Glutamatergic neuron (in vitro differentiated cells): Measurements from ENCODE around the gene WDR27. TPM values are rescaled to one million over a fixed set of nuclear protein-coding genes. Genes with fewer than 3 reads are reported as not detected.

Source experiments
- DNase-seq: peaks from one replicate; pipeline ENCODE4 v3.0.0; 2022
- H3K27ac Mint-ChIP-seq: one replicate; pipeline ENCODE4 v1.8.0; 2020; ENCODE audit warnings: mild to moderate bottlenecking, mixed read lengths, inconsistent platforms; ENCODE audit not compliant: unreplicated experiment
- H3K27me3 Mint-ChIP-seq: one replicate; pipeline ENCODE4 v1.8.0; 2020; ENCODE audit warnings: mild to moderate bottlenecking, moderate library complexity, mixed read lengths, inconsistent platforms; ENCODE audit not compliant: unreplicated experiment
- H3K36me3 Mint-ChIP-seq: one replicate; pipeline ENCODE4 v1.8.0; 2020; ENCODE audit warnings: mild to moderate bottlenecking, mixed read lengths, inconsistent platforms; ENCODE audit not compliant: unreplicated experiment
- H3K4me1 Mint-ChIP-seq: one replicate; pipeline ENCODE4 v1.8.0; 2020; ENCODE audit warnings: mild to moderate bottlenecking, low read depth, mixed read lengths, inconsistent platforms; ENCODE audit not compliant: unreplicated experiment
- H3K4me3 Mint-ChIP-seq: one replicate; pipeline ENCODE4 v1.8.0; 2020; ENCODE audit warnings: mild to moderate bottlenecking, mixed read lengths, inconsistent platforms; ENCODE audit not compliant: unreplicated experiment
- H3K9me3 Mint-ChIP-seq: one replicate; pipeline ENCODE4 v1.8.0; 2020; ENCODE audit warnings: mild to moderate bottlenecking, moderate library complexity, mixed read lengths, inconsistent platforms; ENCODE audit not compliant: unreplicated experiment
- total RNA-seq: library from RNA; stranded (reverse); fragmentation: NEBNext Ultra II Directional; extraction: Animal tissue kit (Norgen Biotek cat#: 25700); gene quantifications from one replicate; pipeline ENCODE4 v1.2.1, GENCODE V29; 2021; ENCODE audit not compliant: unreplicated experiment
- TF ChIP-seq, protein P1 (sequence below): fragments of 200-600 bp; sonication (generic); IDR thresholded peaks from one replicate; pipeline ENCODE4 v1.5.0; 2021; ENCODE audit not compliant: partially characterized antibody, unreplicated experiment

WDR27 gene
- total RNA-seq, 1 donor from 2014 or later: 64.8 TPM

- DNase-seq: no peak
- Mint-ChIP-seq H3K27ac (no peak overlapping the region), H3K4me3 (no peak overlapping the region), H3K36me3 (no peaks in the 10 kb centered on the region), H3K27me3 (no peaks in the 10 kb centered on the region), H3K4me1 (no peaks in the 10 kb centered on the region), H3K9me3 (peaks cover 1% of the 10 kb centered on the region)
- TF ChIP-seq, protein P1, sequence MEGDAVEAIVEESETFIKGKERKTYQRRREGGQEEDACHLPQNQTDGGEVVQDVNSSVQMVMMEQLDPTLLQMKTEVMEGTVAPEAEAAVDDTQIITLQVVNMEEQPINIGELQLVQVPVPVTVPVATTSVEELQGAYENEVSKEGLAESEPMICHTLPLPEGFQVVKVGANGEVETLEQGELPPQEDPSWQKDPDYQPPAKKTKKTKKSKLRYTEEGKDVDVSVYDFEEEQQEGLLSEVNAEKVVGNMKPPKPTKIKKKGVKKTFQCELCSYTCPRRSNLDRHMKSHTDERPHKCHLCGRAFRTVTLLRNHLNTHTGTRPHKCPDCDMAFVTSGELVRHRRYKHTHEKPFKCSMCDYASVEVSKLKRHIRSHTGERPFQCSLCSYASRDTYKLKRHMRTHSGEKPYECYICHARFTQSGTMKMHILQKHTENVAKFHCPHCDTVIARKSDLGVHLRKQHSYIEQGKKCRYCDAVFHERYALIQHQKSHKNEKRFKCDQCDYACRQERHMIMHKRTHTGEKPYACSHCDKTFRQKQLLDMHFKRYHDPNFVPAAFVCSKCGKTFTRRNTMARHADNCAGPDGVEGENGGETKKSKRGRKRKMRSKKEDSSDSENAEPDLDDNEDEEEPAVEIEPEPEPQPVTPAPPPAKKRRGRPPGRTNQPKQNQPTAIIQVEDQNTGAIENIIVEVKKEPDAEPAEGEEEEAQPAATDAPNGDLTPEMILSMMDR: no peak
Measured at GRCh38 chr6:169456840-169457239, 245.0 kb downstream of the WDR27 start.

- no peak for DNase-seq
- Mint-ChIP-seq H3K4me3 (no peak overlapping the region), H3K36me3 (no peaks in the 10 kb centered on the region), H3K27ac (no peak overlapping the region), H3K27me3 (no peaks in the 10 kb centered on the region), H3K9me3 (no peaks in the 10 kb centered on the region), H3K4me1 (peaks cover 3% of the 10 kb centered on the region)
- TF ChIP-seq, protein P1: no peak
Measured at GRCh38 chr6:169455470-169455869, 246.4 kb downstream of the WDR27 start.

DNA sequence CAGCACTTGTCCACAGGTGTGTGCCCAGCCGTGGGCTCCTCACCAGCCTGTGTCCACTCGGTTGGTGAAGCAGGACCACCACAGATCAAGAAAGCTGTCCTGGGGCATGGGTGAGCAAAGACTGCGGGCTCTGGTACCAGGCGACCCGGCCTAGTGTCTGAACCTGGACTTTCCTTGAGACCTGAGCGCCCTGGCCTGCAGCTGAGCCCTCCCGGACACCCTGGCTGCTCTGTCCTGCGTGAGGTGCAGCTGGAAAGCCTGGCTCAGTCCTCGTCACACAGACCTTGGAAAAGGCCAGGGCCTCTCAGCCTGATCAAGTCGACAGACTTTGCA is 247.0 kb downstream of the WDR27 start:
- no peaks in the 10 kb centered on the region for H3K36me3 Mint-ChIP-seq
- TF ChIP-seq, protein P1: no peak
- no peak for DNase-seq
- H3K27me3 Mint-ChIP-seq: no peaks in the 10 kb centered on the region
- no peak overlapping the region for H3K27ac Mint-ChIP-seq
- H3K4me3 Mint-ChIP-seq: no peak overlapping the region
- no peaks in the 10 kb centered on the region for H3K9me3 Mint-ChIP-seq
- H3K4me1 Mint-ChIP-seq: peaks cover 3% of the 10 kb centered on the region

GRCh38 chr6:169454204-169454871 is 247.5 kb downstream of the WDR27 start:
- no peaks in the 10 kb centered on the region for H3K27me3 Mint-ChIP-seq
- H3K36me3 Mint-ChIP-seq: no peaks in the 10 kb centered on the region
- DNase-seq: no peak
- H3K27ac Mint-ChIP-seq: no peak overlapping the region
- H3K9me3 Mint-ChIP-seq: no peaks in the 10 kb centered on the region
- H3K4me3 Mint-ChIP-seq: no peak overlapping the region
- peaks cover 3% of the 10 kb centered on the region for H3K4me1 Mint-ChIP-seq
- TF ChIP-seq, protein P1: no peak

DNA sequence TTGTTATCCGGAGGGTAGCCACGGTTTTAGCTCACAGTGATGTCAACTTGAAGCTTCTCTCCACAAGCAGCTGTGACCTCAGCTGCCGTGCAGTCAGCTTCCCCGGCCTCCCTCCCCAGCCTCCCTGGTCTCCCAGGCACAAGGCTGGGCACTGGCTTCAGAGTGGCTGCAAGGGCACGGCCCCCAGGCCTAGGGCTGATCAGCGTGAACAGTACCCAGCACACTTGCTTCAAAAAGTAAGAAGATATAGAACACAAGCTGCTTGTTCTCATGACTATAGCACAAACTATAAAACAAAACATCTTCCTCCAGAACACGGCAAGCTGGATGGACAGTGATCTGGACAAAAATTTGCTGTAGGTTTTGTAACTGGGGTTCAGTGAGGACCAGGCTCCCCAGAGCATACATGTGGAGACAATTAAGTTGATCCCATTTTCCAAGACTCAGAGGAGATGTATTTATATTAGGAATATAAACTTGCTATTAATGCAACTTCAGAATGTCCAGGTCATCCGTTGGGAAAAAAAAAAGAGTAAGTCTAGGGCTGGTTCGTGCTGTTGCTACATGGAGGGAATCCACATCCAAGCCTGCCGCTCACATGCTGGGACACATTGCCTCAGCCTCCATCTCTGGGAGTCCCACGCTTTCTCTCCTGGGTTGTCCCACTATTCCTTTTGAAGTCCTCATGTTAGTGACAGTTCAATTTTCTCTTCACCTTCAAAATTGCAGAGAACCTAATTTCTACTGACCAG is 248.8 kb downstream of the WDR27 start:
- H3K4me1 Mint-ChIP-seq: peaks cover 3% of the 10 kb centered on the region
- no peak overlapping the region for H3K27ac Mint-ChIP-seq
- H3K9me3 Mint-ChIP-seq: no peaks in the 10 kb centered on the region
- TF ChIP-seq, protein P1: no peak
- H3K27me3 Mint-ChIP-seq: no peaks in the 10 kb centered on the region
- no peak overlapping the region for H3K4me3 Mint-ChIP-seq
- H3K36me3 Mint-ChIP-seq: no peaks in the 10 kb centered on the region
- no peak for DNase-seq
